A375 (cell line): Measurements from ENCODE around the gene KRT9. TPM values are rescaled to one million over a fixed set of nuclear protein-coding genes. Genes with fewer than 3 reads are reported as not detected.

Experiments
- total RNA-seq: library from RNA; depleted of rRNA; stranded (reverse); fragments of >200 nt; shearing (Covaris generic); gene quantifications from 2 replicates; pipeline ENCODE4 v1.2.3, GENCODE V29; 2014; rRNA removed

Gene KRT9, protein sequence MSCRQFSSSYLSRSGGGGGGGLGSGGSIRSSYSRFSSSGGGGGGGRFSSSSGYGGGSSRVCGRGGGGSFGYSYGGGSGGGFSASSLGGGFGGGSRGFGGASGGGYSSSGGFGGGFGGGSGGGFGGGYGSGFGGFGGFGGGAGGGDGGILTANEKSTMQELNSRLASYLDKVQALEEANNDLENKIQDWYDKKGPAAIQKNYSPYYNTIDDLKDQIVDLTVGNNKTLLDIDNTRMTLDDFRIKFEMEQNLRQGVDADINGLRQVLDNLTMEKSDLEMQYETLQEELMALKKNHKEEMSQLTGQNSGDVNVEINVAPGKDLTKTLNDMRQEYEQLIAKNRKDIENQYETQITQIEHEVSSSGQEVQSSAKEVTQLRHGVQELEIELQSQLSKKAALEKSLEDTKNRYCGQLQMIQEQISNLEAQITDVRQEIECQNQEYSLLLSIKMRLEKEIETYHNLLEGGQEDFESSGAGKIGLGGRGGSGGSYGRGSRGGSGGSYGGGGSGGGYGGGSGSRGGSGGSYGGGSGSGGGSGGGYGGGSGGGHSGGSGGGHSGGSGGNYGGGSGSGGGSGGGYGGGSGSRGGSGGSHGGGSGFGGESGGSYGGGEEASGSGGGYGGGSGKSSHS
- 2.2 and 2.6 TPM in 2 replicates for total RNA-seq

DNA sequence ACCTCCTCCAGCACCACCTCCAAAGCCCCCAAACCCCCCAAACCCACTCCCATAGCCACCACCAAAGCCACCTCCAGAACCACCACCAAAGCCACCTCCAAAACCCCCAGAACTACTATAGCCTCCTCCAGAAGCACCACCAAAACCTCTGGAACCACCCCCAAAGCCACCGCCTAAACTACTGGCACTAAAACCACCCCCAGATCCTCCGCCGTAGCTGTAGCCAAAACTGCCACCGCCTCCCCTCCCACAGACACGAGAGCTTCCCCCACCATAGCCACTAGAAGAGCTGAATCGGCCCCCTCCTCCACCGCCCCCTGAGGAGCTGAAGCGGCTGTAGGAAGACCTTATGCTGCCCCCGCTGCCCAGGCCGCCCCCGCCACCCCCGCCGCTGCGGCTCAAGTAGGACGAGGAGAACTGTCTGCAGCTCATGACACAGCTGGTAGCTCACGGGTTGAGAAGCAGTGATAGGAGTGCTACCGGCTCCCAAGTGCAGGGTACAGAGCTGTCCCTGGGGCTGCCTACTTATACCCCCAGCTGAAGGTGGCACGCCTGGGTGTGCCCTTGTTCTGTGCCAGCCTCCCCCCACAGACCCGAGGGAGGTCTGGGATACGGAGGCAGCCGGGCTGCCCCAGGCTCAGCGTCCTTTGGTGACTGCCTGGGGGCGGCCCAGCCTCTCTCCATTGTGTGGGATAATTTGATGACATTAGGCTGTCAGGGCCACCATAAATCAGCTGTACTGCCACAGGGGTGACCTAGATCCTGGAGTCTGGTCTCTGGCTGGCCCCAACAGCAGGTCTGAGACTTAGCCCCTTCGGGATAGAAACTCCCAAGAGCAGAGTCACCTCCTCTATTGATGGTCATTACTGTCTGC lies at the start of gene KRT9:
Gene KRT9 (minus strand): TSS at position 499 of the 874 bp plus-strand sequence. CDS start 67 bp downstream, at position 432.

DNA sequence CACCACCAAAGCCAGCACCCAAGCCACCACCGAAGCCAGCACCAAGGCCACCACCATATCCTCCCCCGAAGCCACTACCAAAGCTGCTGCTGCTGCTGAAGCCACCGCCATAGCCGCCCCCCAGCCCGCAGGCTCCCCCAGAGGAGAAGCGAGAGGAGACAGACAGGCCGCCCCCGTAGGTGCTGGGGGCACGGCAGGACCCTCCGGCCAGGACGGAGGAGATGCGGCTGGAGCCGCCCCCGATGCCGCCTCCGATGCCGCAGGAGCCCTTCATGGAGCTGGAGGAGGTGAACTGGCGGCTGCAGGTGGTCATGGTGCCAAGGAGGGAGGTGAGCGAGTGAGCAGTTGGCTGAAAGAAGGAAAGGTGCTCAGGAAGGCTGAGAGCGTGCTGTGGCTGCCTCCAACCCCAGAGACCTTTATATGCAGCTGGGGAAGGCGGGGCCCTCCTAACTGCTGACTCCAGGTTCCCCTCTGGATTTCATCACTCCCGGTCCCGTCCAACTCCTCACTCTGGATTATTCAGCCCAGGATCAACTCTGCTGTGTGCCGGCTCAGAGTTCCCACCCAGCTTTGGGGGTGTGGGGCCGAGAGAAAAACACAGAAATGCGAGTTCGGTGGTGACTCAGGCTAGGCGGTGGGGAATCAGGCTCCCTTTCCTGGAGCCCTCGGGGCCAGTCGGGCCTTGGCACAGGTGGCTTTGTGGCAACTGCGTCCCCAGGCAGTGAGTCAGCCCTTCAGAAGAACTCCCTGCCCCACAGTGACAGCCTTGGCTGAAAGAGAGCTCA lies 40.7 kb upstream of the KRT9 start, which contains the start of gene KRT16:
Gene KRT16 (minus strand): TSS at position 392 of the 785 bp plus-strand sequence. CDS start 79 bp downstream, at position 313.

GRCh38 chr17:41586863-41587495 lies 15.1 kb upstream of the KRT9 start, which contains the start of gene KRT14:
KRT14 (minus strand) TSS chr17:41586895; CDS start chr17:41586834, 61 bp downstream.

DNA sequence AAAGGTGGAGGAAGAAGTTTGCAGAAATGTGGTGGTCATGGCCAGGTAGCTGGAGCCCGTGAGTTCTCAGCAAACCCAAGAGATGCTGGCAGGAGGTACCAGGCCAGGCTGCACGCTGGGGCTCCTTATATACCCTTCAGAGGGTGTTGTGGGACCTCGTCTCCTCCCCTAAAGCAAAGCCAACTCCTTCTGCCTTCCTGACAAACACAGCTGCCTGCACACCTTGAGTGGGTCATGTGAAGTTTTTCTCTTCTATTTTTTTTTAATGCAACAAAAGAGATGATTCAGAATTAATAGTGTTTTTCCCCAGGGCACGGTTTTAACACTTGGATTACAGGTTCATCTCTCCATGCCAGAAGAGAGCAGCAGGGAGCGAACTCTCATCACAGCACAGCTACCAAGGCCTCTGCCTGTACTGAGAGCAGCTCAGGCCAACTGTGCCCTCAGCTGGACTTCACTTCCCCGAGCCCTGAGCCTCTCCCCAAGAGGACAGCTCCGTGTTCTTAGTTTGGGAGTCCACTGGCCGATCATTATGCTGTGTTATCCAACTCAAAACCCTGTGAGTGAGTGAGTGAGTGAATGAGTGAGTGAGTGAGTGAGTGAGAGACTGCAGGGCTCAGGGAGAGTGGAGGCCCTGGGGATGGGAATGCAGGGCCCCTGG lies 52.9 kb downstream of the KRT9 start, which contains the start of gene KRT15:
Gene KRT15 (minus strand): TSS at position 102 of the 661 bp plus-strand sequence. CDS start 63 bp downstream, at position 39.

Other genes starting within 250 kb of the KRT9 start
- not detected in 2 replicates for gene KRT33A, start 221.2 kb downstream of the KRT9 start, total RNA-seq
- 0.29 TPM in 1 of 2 replicates, not detected in the other for gene KRT33B, start 202.2 kb downstream of the KRT9 start, total RNA-seq
- 0.23 and 0.77 TPM in 2 replicates for gene KRT34, start 189.8 kb downstream of the KRT9 start, total RNA-seq
- gene KRT31, start 174.5 kb downstream of the KRT9 start, total RNA-seq, result not detected in 2 replicates
- not detected in 2 replicates for gene KRT37, start 147.5 kb downstream of the KRT9 start, total RNA-seq
- not detected in 2 replicates for gene KRT38, start 131.1 kb downstream of the KRT9 start, total RNA-seq
- gene KRT32, start 104.7 kb downstream of the KRT9 start, total RNA-seq, result 0.08 and 0.19 TPM in 2 replicates
- gene KRT35, start 90.9 kb downstream of the KRT9 start, total RNA-seq, result not detected in 2 replicates
- gene KRT36, start 82.1 kb downstream of the KRT9 start, total RNA-seq, result not detected in 2 replicates
- gene KRT13, start 66.4 kb downstream of the KRT9 start, total RNA-seq, result not detected in 2 replicates
- 11.1 and 18.7 TPM in 2 replicates for gene KRT15, start 53.2 kb downstream of the KRT9 start, total RNA-seq
- 0.29 TPM in 1 of 2 replicates, not detected in the other for gene KRT19, start 43.8 kb downstream of the KRT9 start, total RNA-seq
- gene KRT14, start 14.8 kb upstream of the KRT9 start, total RNA-seq, result 56.1 and 63.7 TPM in 2 replicates
- 1.4 and 1.6 TPM in 2 replicates for gene KRT16, start 40.7 kb upstream of the KRT9 start, total RNA-seq
- gene KRT17, start 52.5 kb upstream of the KRT9 start, total RNA-seq, result 0.45 TPM in 2 replicates
- gene EIF1, start 116.8 kb upstream of the KRT9 start, total RNA-seq, result 130 and 141 TPM in 2 replicates
- not detected in 2 replicates for gene GAST, start 140.3 kb upstream of the KRT9 start, total RNA-seq
- gene HAP1, start 162.6 kb upstream of the KRT9 start, total RNA-seq, result 0.15 TPM in 1 of 2 replicates, not detected in the other
- 5.9 and 6.1 TPM in 2 replicates for gene JUP, start 214.7 kb upstream of the KRT9 start, total RNA-seq
- 53.4 and 66.4 TPM in 2 replicates for gene P3H4, start 239.9 kb upstream of the KRT9 start, total RNA-seq
- 259 and 283 TPM in 2 replicates for gene FKBP10, start 240.9 kb upstream of the KRT9 start, total RNA-seq